GM12878 (cell line): ENCODE results near the gene ACO1.

Experiments
- CREB1 ChIP-seq: IDR thresholded peaks from 2 replicates; pipeline ENCODE4 v1.6.1; 2012; ENCODE audit warnings: low read depth, mild to moderate bottlenecking, inconsistent platforms
- EP300 ChIP-seq, 2 experiments: fragments of 150-350 bp in 1 of 2; IDR thresholded peaks; 2 replicates each; pipeline ENCODE4 v1.6.1; 2011 to 2012; ENCODE audit warnings: low read depth in 2 of 2, low read length in 2 of 2, borderline replicate concordance in 1 of 2, improper control_type of control experiment in 1 of 2, inconsistent platforms in 1 of 2; ENCODE audit not compliant: control insufficient read depth in 1 of 2
- HDGF ChIP-seq: fragments of 450-650 bp; IDR thresholded peaks from 2 replicates; pipeline ENCODE4 v1.6.1; 2016; ENCODE audit warnings: antibody characterized with exemption

- TF ChIP-seq HDGF (no peak), CREB1 (no peak), EP300 (IDR thresholded peaks at IDR 0.05; ENCODE audit: borderline replicate concordance in 1 of 2, control insufficient read depth in 1 of 2, low read depth in 2 of 2, low read length in 2 of 2) (no peak)
Measured at GRCh38 chr9:32371279-32371678, 13.2 kb upstream of the ACO1 start.
